ENCODE data around the gene MAP3K9. TPM values are rescaled to one million over a fixed set of nuclear protein-coding genes. Genes with fewer than 3 reads are reported as not detected.
A peak's percentile ranks its signal among the peaks of the same experiment; 100 is the strongest.

Gene MAP3K9
- polyA plus RNA-seq, 1 donor from 2014 or later = 10.4 TPM

- H2AFZ ChIP-seq (ENCODE audit: low read depth, low read length) = no peak overlapping the region
- no peaks in the 10 kb centered on the region for H3F3A ChIP-seq (ENCODE audit: insufficient read depth, low read length, poor library complexity, severe bottlenecking)
- H3K9me3 ChIP-seq (ENCODE audit: low read length) = no peaks in the 10 kb centered on the region
- no peak overlapping the region for H3K9ac ChIP-seq (ENCODE audit: low read length)
- H4K20me1 ChIP-seq (ENCODE audit: insufficient read depth) = no peaks in the 10 kb centered on the region
- no peak for TF ChIP-seq EZH2 (IDR thresholded peaks at IDR 0.05; ENCODE audit: borderline replicate concordance, insufficient read depth, low read length, poor library complexity, severe bottlenecking)
- no peaks in the 10 kb centered on the region for H3K9me2 ChIP-seq (ENCODE audit: insufficient read depth, low read length)
- no peaks in the 10 kb centered on the region for H3K36me3 ChIP-seq (ENCODE audit: insufficient read depth, low read length)
- peaks cover 35% of the 10 kb centered on the region for H3K79me2 ChIP-seq (replicated peaks; ENCODE audit: insufficient read depth, low read length)
- H3K27me3 ChIP-seq (ENCODE audit: insufficient read depth, low read depth, low read length) = no peaks in the 10 kb centered on the region
- H3K4me3 ChIP-seq (ENCODE audit: low read length) = no peak overlapping the region
- no peak overlapping the region for H3K27ac ChIP-seq (ENCODE audit: low read length)
- H3K4me2 ChIP-seq (ENCODE audit: low read length) = no peak overlapping the region
Observed at GRCh38 chr14:70816525-70816924, 7.2 kb upstream of the MAP3K9 start.

- no peaks in the 10 kb centered on the region for H3K27me3 ChIP-seq (ENCODE audit: insufficient read depth, low read depth, low read length)
- H3F3A ChIP-seq (ENCODE audit: insufficient read depth, low read length, poor library complexity, severe bottlenecking) = no peaks in the 10 kb centered on the region
- H3K4me3 ChIP-seq (ENCODE audit: low read length) = peak overlapping the region; percentile 80
- H4K20me1 ChIP-seq (ENCODE audit: insufficient read depth) = no peaks in the 10 kb centered on the region
- H3K9me3 ChIP-seq (ENCODE audit: low read length) = no peaks in the 10 kb centered on the region
- H3K9me2 ChIP-seq (ENCODE audit: insufficient read depth, low read length) = no peaks in the 10 kb centered on the region
- H2AFZ ChIP-seq (ENCODE audit: low read depth, low read length) = no peak overlapping the region
- no peaks in the 10 kb centered on the region for H3K36me3 ChIP-seq (ENCODE audit: insufficient read depth, low read length)
- no peak overlapping the region for H3K9ac ChIP-seq (ENCODE audit: low read length)
- no peak for TF ChIP-seq EZH2 (IDR thresholded peaks at IDR 0.05; ENCODE audit: borderline replicate concordance, insufficient read depth, low read length, poor library complexity, severe bottlenecking)
- no peak for TF ChIP-seq CTCF (IDR thresholded peaks at IDR 0.05; ENCODE audit: poor library complexity, severe bottlenecking)
- no peak for TF ChIP-seq POLR2AphosphoS5 (IDR thresholded peaks at IDR 0.05)
- no peak for TF ChIP-seq MXI1 (conservative IDR thresholded peaks at IDR 0.05; ENCODE audit: poor library complexity, severe bottlenecking)
- TF ChIP-seq EP300 (conservative IDR thresholded peaks at IDR 0.05; ENCODE audit: poor library complexity, severe bottlenecking) = no peak
- no peak for TF ChIP-seq SMC3 (conservative IDR thresholded peaks at IDR 0.05; ENCODE audit: poor library complexity)
- TF ChIP-seq RAD21 (conservative IDR thresholded peaks at IDR 0.05) = no peak
- TF ChIP-seq REST (IDR thresholded peaks at IDR 0.05; ENCODE audit: borderline replicate concordance) = no peak
- no peak for TF ChIP-seq TAF1 (IDR thresholded peaks at IDR 0.05; ENCODE audit: low read depth)
- peak overlapping the region; percentile 90 for H3K4me2 ChIP-seq (ENCODE audit: low read length)
- H3K79me2 ChIP-seq (replicated peaks; ENCODE audit: insufficient read depth, low read length) = peaks cover 45% of the 10 kb centered on the region
- H3K27ac ChIP-seq (ENCODE audit: low read length) = no peak overlapping the region
Observed at GRCh38 chr14:70814466-70814865, 5.2 kb upstream of the MAP3K9 start.

Measured in neural cell (in vitro differentiated cells).